Activated naive CD8-positive, alpha-beta T cell treated with anti-CD3 and anti-CD28 coated beads for 36 hours (primary cell): ENCODE measurements around the gene CFAP92. TPM values are rescaled to one million over a fixed set of nuclear protein-coding genes. Genes with fewer than 3 reads are reported as not detected.
"Not testable (repeated sequence)": the region's sequence is repeated elsewhere in the genome, so short reads cannot be mapped to it uniquely, and the experiment has no call there.

Experiments
- DNase-seq: peaks from one replicate; pipeline ENCODE4 v3.0.0; 2021
- H3K27ac Mint-ChIP-seq: one replicate; pipeline ENCODE4 v1.8.0; 2022; ENCODE audit warnings: mild to moderate bottlenecking, moderate library complexity, mixed read lengths
- H3K27me3 Mint-ChIP-seq: one replicate; pipeline ENCODE4 v1.8.0; 2022; ENCODE audit warnings: mild to moderate bottlenecking, mixed read lengths
- H3K36me3 Mint-ChIP-seq: one replicate; pipeline ENCODE4 v1.8.0; 2021; ENCODE audit warnings: mild to moderate bottlenecking, mixed read lengths
- H3K4me1 Mint-ChIP-seq: one replicate; pipeline ENCODE4 v1.8.0; 2021; ENCODE audit warnings: mixed read lengths
- H3K4me3 Mint-ChIP-seq: one replicate; pipeline ENCODE4 v1.8.0; 2022; ENCODE audit warnings: mild to moderate bottlenecking, moderate library complexity, mixed read lengths
- H3K9me3 Mint-ChIP-seq: one replicate; pipeline ENCODE4 v1.8.0; 2022; ENCODE audit warnings: mixed read lengths
- total RNA-seq, 2 experiments: library from RNA; stranded (reverse); gene quantifications; one replicate each; pipeline ENCODE4 v1.2.3, GENCODE V29; 2021

The CFAP92 gene
- total RNA-seq, 2 experiments from 2014 or later, result 0.40 to 0.56 TPM

- H3K36me3 Mint-ChIP-seq, result peaks cover 11% of the 10 kb centered on the region
- DNase-seq, result no peak
- peaks cover 2% of the 10 kb centered on the region for H3K4me1 Mint-ChIP-seq
- no peaks in the 10 kb centered on the region for H3K27me3 Mint-ChIP-seq
- H3K27ac Mint-ChIP-seq, result no peak overlapping the region
- peaks cover 14% of the 10 kb centered on the region for H3K9me3 Mint-ChIP-seq
- H3K4me3 Mint-ChIP-seq, result no peak overlapping the region
Observed at GRCh38 chr3:128929364-128929763, 64.5 kb downstream of the CFAP92 start.

- peaks cover 28% of the 10 kb centered on the region for H3K9me3 Mint-ChIP-seq
- DNase-seq, H3K4me3 Mint-ChIP-seq, H3K27me3 Mint-ChIP-seq: not testable (repeated sequence)
- H3K36me3 Mint-ChIP-seq, result peaks cover 51% of the 10 kb centered on the region
- H3K4me1 Mint-ChIP-seq, result peaks cover 28% of the 10 kb centered on the region
- H3K27ac Mint-ChIP-seq, result peak overlapping the region; percentile 39
Observed at GRCh38 chr3:128923986-128924385, 69.9 kb downstream of the CFAP92 start.

GRCh38 chr3:128923576-128923975, 70.3 kb downstream of the CFAP92 start:
- H3K4me3 Mint-ChIP-seq, result peak overlapping the region; percentile 57
- peaks cover 28% of the 10 kb centered on the region for H3K4me1 Mint-ChIP-seq
- DNase-seq, result no peak
- H3K27me3 Mint-ChIP-seq, result no peaks in the 10 kb centered on the region
- H3K9me3 Mint-ChIP-seq, result peaks cover 29% of the 10 kb centered on the region
- peaks cover 55% of the 10 kb centered on the region for H3K36me3 Mint-ChIP-seq
- H3K27ac Mint-ChIP-seq, result peak overlapping the region; percentile 86

- peak overlapping the region; percentile 86 for H3K27ac Mint-ChIP-seq
- H3K9me3 Mint-ChIP-seq, result peaks cover 33% of the 10 kb centered on the region
- peaks cover 28% of the 10 kb centered on the region for H3K4me1 Mint-ChIP-seq
- no peaks in the 10 kb centered on the region for H3K27me3 Mint-ChIP-seq
- H3K36me3 Mint-ChIP-seq, result peaks cover 62% of the 10 kb centered on the region
- H3K4me3 Mint-ChIP-seq, result peak overlapping the region; percentile 57
- DNase-seq, result peak; percentile 72
Observed at GRCh38 chr3:128922804-128923459, 70.9 kb downstream of the CFAP92 start.

- Mint-ChIP-seq H3K27ac (no peak overlapping the region), H3K9me3 (peaks cover 23% of the 10 kb centered on the region), H3K4me3 (no peak overlapping the region), H3K4me1 (peaks cover 27% of the 10 kb centered on the region), H3K36me3 (peaks cover 80% of the 10 kb centered on the region), H3K27me3 (no peaks in the 10 kb centered on the region)
- DNase-seq, result no peak
Observed at GRCh38 chr3:128919988-128920387, 73.9 kb downstream of the CFAP92 start.

GRCh38 chr3:128917291-128917690, 76.6 kb downstream of the CFAP92 start:
- DNase-seq, result no peak
- Mint-ChIP-seq H3K4me3 (no peak overlapping the region), H3K9me3 (peaks cover 16% of the 10 kb centered on the region), H3K27me3 (no peaks in the 10 kb centered on the region), H3K4me1 (peaks cover 6% of the 10 kb centered on the region), H3K27ac (no peak overlapping the region), H3K36me3 (peaks cover 66% of the 10 kb centered on the region)

GRCh38 chr3:128914966-128915645, 78.8 kb downstream of the CFAP92 start:
- H3K27ac Mint-ChIP-seq, result no peak overlapping the region
- DNase-seq, result no peak

GRCh38 chr3:128911911-128912310, 82.0 kb downstream of the CFAP92 start:
- Mint-ChIP-seq H3K27ac (no peak overlapping the region), H3K4me1 (no peaks in the 10 kb centered on the region), H3K27me3 (no peaks in the 10 kb centered on the region), H3K9me3 (no peaks in the 10 kb centered on the region), H3K36me3 (peaks cover 24% of the 10 kb centered on the region), H3K4me3 (no peak overlapping the region)
- no peak for DNase-seq

More at GRCh38 chr3:128914966-128915645, 78.8 kb downstream of the CFAP92 start:
- H3K9me3 Mint-ChIP-seq, result peaks cover 5% of the 10 kb centered on the region
- H3K4me3 Mint-ChIP-seq, result no peak overlapping the region
- no peaks in the 10 kb centered on the region for H3K4me1 Mint-ChIP-seq
- no peaks in the 10 kb centered on the region for H3K27me3 Mint-ChIP-seq
- peaks cover 54% of the 10 kb centered on the region for H3K36me3 Mint-ChIP-seq

- H3K27ac Mint-ChIP-seq, result no peak overlapping the region
- no peak overlapping the region for H3K4me3 Mint-ChIP-seq
- H3K36me3 Mint-ChIP-seq, result peaks cover 16% of the 10 kb centered on the region
- no peaks in the 10 kb centered on the region for H3K4me1 Mint-ChIP-seq
- H3K27me3 Mint-ChIP-seq, result no peaks in the 10 kb centered on the region
- H3K9me3 Mint-ChIP-seq, result no peaks in the 10 kb centered on the region
- DNase-seq, result no peak
Observed at GRCh38 chr3:128910006-128910405, 83.9 kb downstream of the CFAP92 start.

GRCh38 chr3:128908951-128909350, 84.9 kb downstream of the CFAP92 start:
- no peaks in the 10 kb centered on the region for H3K4me1 Mint-ChIP-seq
- H3K27me3 Mint-ChIP-seq, result no peaks in the 10 kb centered on the region
- H3K27ac Mint-ChIP-seq, result no peak overlapping the region
- H3K4me3 Mint-ChIP-seq, result no peak overlapping the region
- H3K36me3 Mint-ChIP-seq, result peaks cover 17% of the 10 kb centered on the region
- DNase-seq, result no peak
- no peaks in the 10 kb centered on the region for H3K9me3 Mint-ChIP-seq

GRCh38 chr3:128907706-128908445, 86.0 kb downstream of the CFAP92 start:
- Mint-ChIP-seq H3K4me1 (no peaks in the 10 kb centered on the region), H3K27ac (no peak overlapping the region), H3K9me3 (no peaks in the 10 kb centered on the region), H3K27me3 (no peaks in the 10 kb centered on the region), H3K36me3 (peaks cover 19% of the 10 kb centered on the region), H3K4me3 (no peak overlapping the region)
- no peak for DNase-seq

GRCh38 chr3:128906804-128907525, 86.9 kb downstream of the CFAP92 start:
- Mint-ChIP-seq H3K27me3 (no peaks in the 10 kb centered on the region), H3K4me1 (no peaks in the 10 kb centered on the region), H3K4me3 (no peak overlapping the region), H3K9me3 (no peaks in the 10 kb centered on the region), H3K27ac (no peak overlapping the region), H3K36me3 (peaks cover 19% of the 10 kb centered on the region)
- no peak for DNase-seq

GRCh38 chr3:128906031-128906803, 87.7 kb downstream of the CFAP92 start:
- Mint-ChIP-seq H3K9me3 (no peaks in the 10 kb centered on the region), H3K27me3 (no peaks in the 10 kb centered on the region), H3K4me1 (no peaks in the 10 kb centered on the region), H3K27ac (no peak overlapping the region), H3K4me3 (no peak overlapping the region), H3K36me3 (peaks cover 22% of the 10 kb centered on the region)
- no peak for DNase-seq

- no peak for DNase-seq
- H3K36me3 Mint-ChIP-seq, result peaks cover 36% of the 10 kb centered on the region
- H3K27ac Mint-ChIP-seq, result no peak overlapping the region
Observed at GRCh38 chr3:128903501-128903900, 90.4 kb downstream of the CFAP92 start.

More at GRCh38 chr3:128903501-128903900, 90.4 kb downstream of the CFAP92 start:
- Mint-ChIP-seq H3K4me3 (no peak overlapping the region), H3K27me3 (no peaks in the 10 kb centered on the region), H3K4me1 (no peaks in the 10 kb centered on the region), H3K9me3 (no peaks in the 10 kb centered on the region)
